Ovary (tissue), 3 donors: ENCODE data around the gene CTAGE9.

Experiments
- POLR2A ChIP-seq: fragments of 450-650 bp; IDR thresholded peaks from one replicate; pipeline ENCODE4 v1.6.1; 2017; ENCODE audit warnings: antibody characterized with exemption, mild to moderate bottlenecking, moderate library complexity
- TF ChIP-seq, protein P1 (sequence below), 3 donors: fragments of 450-650 bp in 2 of 3; fragments of 200-600 bp in 1 of 3; IDR thresholded peaks; one replicate each; pipeline versions ENCODE4 v1.5.1 to v1.8.0; 2016 to 2022; ENCODE audit warnings: antibody characterized with exemption in 3 of 3, mild to moderate bottlenecking in 1 of 3
- donor health status: DM: no; HTN: no; CAD: no.

DNA sequence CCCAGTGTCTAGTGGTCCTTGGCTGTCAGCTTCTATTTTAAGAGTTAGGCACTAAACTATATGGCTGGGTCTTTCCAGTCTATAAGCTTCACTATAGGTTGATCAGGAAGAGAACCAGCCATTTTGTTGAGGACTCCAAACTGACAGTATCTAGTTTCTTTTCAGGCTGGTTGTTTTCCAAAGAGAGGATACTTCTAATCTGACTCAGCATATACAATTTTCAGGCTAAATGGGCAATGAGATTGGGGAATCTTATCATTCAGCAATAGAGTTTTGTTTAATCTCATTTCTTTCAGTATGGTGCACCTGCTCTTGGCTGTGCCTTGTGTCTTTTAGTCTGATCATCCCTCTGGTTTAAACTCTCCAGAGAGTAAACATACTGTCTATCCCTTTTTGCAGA lies 20.4 kb upstream of the CTAGE9 start:
- TF ChIP-seq, protein P1, sequence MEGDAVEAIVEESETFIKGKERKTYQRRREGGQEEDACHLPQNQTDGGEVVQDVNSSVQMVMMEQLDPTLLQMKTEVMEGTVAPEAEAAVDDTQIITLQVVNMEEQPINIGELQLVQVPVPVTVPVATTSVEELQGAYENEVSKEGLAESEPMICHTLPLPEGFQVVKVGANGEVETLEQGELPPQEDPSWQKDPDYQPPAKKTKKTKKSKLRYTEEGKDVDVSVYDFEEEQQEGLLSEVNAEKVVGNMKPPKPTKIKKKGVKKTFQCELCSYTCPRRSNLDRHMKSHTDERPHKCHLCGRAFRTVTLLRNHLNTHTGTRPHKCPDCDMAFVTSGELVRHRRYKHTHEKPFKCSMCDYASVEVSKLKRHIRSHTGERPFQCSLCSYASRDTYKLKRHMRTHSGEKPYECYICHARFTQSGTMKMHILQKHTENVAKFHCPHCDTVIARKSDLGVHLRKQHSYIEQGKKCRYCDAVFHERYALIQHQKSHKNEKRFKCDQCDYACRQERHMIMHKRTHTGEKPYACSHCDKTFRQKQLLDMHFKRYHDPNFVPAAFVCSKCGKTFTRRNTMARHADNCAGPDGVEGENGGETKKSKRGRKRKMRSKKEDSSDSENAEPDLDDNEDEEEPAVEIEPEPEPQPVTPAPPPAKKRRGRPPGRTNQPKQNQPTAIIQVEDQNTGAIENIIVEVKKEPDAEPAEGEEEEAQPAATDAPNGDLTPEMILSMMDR (IDR thresholded peaks at IDR 0.05) = no peak
- no peak for TF ChIP-seq POLR2A
